GM23338 (cell line): Measurements from ENCODE around the gene BLZF1. TPM values are rescaled to one million over a fixed set of nuclear protein-coding genes. Genes with fewer than 3 reads are reported as not detected.

Experiments used
- ATAC-seq: fragments of 200-7000 bp; cut with Tn5 transposase; 3 replicates; pipeline ENCODE4 v1.9.1; 2020
- DNase-seq: peaks from one replicate; pipeline ENCODE4 v3.0.0-alpha.2; 2015; ENCODE audit warnings: low spot score
- H2AFZ ChIP-seq: fragments of 200-600 bp; sonication (generic); 2 replicates; pipeline ENCODE4 v1.8.0; 2016; ENCODE audit warnings: antibody characterized with exemption, mild to moderate bottlenecking, moderate library complexity
- H3F3A ChIP-seq: fragments of 200-600 bp; sonication (generic); replicated peaks from 2 replicates; pipeline ENCODE4 v1.8.0; 2017; ENCODE audit warnings: antibody characterized with exemption, mixed run types, low read depth
- H3K27ac ChIP-seq: fragments of 200-600 bp; sonication (generic); 2 replicates; pipeline ENCODE4 v1.6.1; 2016; ENCODE audit warnings: low read depth
- H3K27me3 ChIP-seq: fragments of 200-600 bp; sonication (generic); 2 replicates; pipeline ENCODE4 v1.8.0; 2016; ENCODE audit warnings: mild to moderate bottlenecking, mixed run types, moderate library complexity; ENCODE audit not compliant: insufficient read depth
- H3K36me3 ChIP-seq: fragments of 200-600 bp; sonication (generic); 2 replicates; pipeline ENCODE4 v1.8.0; 2016; ENCODE audit warnings: mild to moderate bottlenecking; ENCODE audit not compliant: insufficient read depth
- H3K4me1 ChIP-seq: fragments of 200-600 bp; sonication (generic); 2 replicates; pipeline ENCODE4 v1.8.0; 2016; ENCODE audit warnings: mild to moderate bottlenecking, moderate library complexity; ENCODE audit not compliant: insufficient read depth
- H3K4me2 ChIP-seq: fragments of 200-600 bp; sonication (generic); 2 replicates; pipeline ENCODE4 v1.7.1; 2017; ENCODE audit warnings: mixed run types
- H3K4me3 ChIP-seq: fragments of 200-600 bp; sonication (generic); 2 replicates; pipeline ENCODE4 v1.6.1; 2016; ENCODE audit warnings: mixed run types
- H3K79me2 ChIP-seq: fragments of 200-600 bp; sonication (generic); replicated peaks from 2 replicates; pipeline ENCODE4 v1.8.0; 2017; ENCODE audit warnings: mild to moderate bottlenecking; ENCODE audit not compliant: insufficient read depth
- H3K9me2 ChIP-seq: fragments of 200-600 bp; sonication (generic); 2 replicates; pipeline ENCODE4 v1.8.0; 2017; ENCODE audit not compliant: insufficient read depth
- H4K20me1 ChIP-seq: fragments of 200-600 bp; sonication (generic); replicated peaks from 2 replicates; pipeline ENCODE4 v1.8.0; 2017; ENCODE audit warnings: mild to moderate bottlenecking; ENCODE audit not compliant: insufficient read depth
- H3K27ac Mint-ChIP-seq: 2 replicates; pipeline ENCODE4 v1.8.0; 2020; ENCODE audit warnings: inconsistent platforms, mild to moderate bottlenecking, moderate library complexity, mixed read lengths
- H3K27me3 Mint-ChIP-seq: 3 replicates; pipeline ENCODE4 v1.8.0; 2022; ENCODE audit warnings: low read depth, mild to moderate bottlenecking, moderate library complexity, mixed read lengths, inconsistent platforms; ENCODE audit not compliant: insufficient read depth, poor library complexity
- H3K36me3 Mint-ChIP-seq: 3 replicates; pipeline ENCODE4 v1.8.0; 2021; ENCODE audit warnings: low read depth, mild to moderate bottlenecking, inconsistent platforms, moderate library complexity, mixed read lengths
- H3K4me1 Mint-ChIP-seq: 3 replicates; pipeline ENCODE4 v1.8.0; 2020; ENCODE audit warnings: mild to moderate bottlenecking, inconsistent platforms, mixed read lengths
- H3K4me3 Mint-ChIP-seq: 3 replicates; pipeline ENCODE4 v1.8.0; 2021; ENCODE audit warnings: moderate library complexity, mild to moderate bottlenecking, inconsistent platforms, mixed read lengths
- H3K9me3 Mint-ChIP-seq: 3 replicates; pipeline ENCODE4 v1.8.0; 2020; ENCODE audit warnings: moderate library complexity, mild to moderate bottlenecking, inconsistent platforms, mixed read lengths
- CREB1 ChIP-seq: fragments of 250-450 bp; sonication (Bioruptor Pico); IDR thresholded peaks from 2 replicates; pipeline ENCODE4 v1.5.0; 2020; ENCODE audit warnings: low read depth, mild to moderate bottlenecking, moderate library complexity
- CTCF ChIP-seq, 2 experiments: fragments of 200-600 bp in 1 of 2; sonication (generic) in 1 of 2; conservative IDR thresholded peaks; 2 replicates each; pipeline versions ENCODE4 v1.5.1 to v1.6.1; 2016 to 2017; ENCODE audit warnings: antibody characterized with exemption in 2 of 2, low read depth in 2 of 2, mild to moderate bottlenecking in 2 of 2, moderate library complexity in 1 of 2
- ETS1 ChIP-seq: IDR thresholded peaks from 2 replicates; pipeline ENCODE4 v1.6.1; 2016; ENCODE audit warnings: antibody characterized with exemption
- EZH2 ChIP-seq: fragments of 200-600 bp; sonication (generic); IDR thresholded peaks from one replicate; pipeline ENCODE4 v1.8.0; 2017; ENCODE audit warnings: antibody characterized with exemption, mild to moderate bottlenecking, low read depth; ENCODE audit not compliant: unreplicated experiment
- EZH2phosphoT487 ChIP-seq: fragments of 200-600 bp; sonication (generic); IDR thresholded peaks from one replicate; pipeline ENCODE4 v1.8.1; 2018; ENCODE audit warnings: antibody characterized with exemption; ENCODE audit not compliant: unreplicated experiment
- JUNB ChIP-seq: IDR thresholded peaks from one replicate; pipeline ENCODE4 v1.6.1; 2016; ENCODE audit warnings: antibody characterized with exemption; ENCODE audit not compliant: unreplicated experiment
- NANOG ChIP-seq: IDR thresholded peaks from 2 replicates; pipeline ENCODE4 v1.6.1; 2016; ENCODE audit warnings: antibody characterized with exemption, borderline replicate concordance
- POLR2AphosphoS5 ChIP-seq: IDR thresholded peaks from 2 replicates; pipeline ENCODE4 v1.6.1; 2016; ENCODE audit warnings: antibody characterized with exemption, low read depth
- REST ChIP-seq: IDR thresholded peaks from one replicate; pipeline ENCODE4 v1.6.1; 2018; ENCODE audit warnings: antibody characterized with exemption; ENCODE audit not compliant: unreplicated experiment
- STAT1 ChIP-seq: IDR thresholded peaks from one replicate; pipeline ENCODE4 v1.6.1; 2016; ENCODE audit warnings: antibody characterized with exemption; ENCODE audit not compliant: unreplicated experiment
- ZNF114 ChIP-seq: fragments of 250-450 bp; sonication (Bioruptor Pico); IDR thresholded peaks from 2 replicates; pipeline ENCODE4 v1.5.0; 2020; ENCODE audit warnings: mild to moderate bottlenecking, moderate library complexity
- ZNF331 ChIP-seq: fragments of 250-450 bp; sonication (Bioruptor Pico); IDR thresholded peaks from 2 replicates; pipeline ENCODE4 v1.5.0; 2020; ENCODE audit warnings: low read depth, mild to moderate bottlenecking, moderate library complexity
- polyA plus RNA-seq: library from polyadenylated mRNA; unstranded; fragments of >200 nt; fragmentation: Nextera tagmentation; extraction: Ambion mirVana; gene quantifications from 2 replicates; pipeline ENCODE4 v1.2.1, GENCODE V29; 2016
- total RNA-seq: library from RNA; depleted of rRNA; stranded (reverse); fragments of >200 nt; shearing (Covaris generic); gene quantifications from 2 replicates; pipeline ENCODE4 v1.2.3, GENCODE V29; 2014

Gene BLZF1
- total and polyA plus RNA-seq, 2 experiments from 2014 or later = 9.5 to 14.5 TPM

- TF ChIP-seq REST (no peak), JUNB (no peak), EZH2 (no peak), ETS1 (no peak), STAT1 (no peak), POLR2AphosphoS5 (no peak), CREB1 (CRISPR knock-in tag) (no peak), NANOG (no peak), ZNF114 (CRISPR knock-in tag) (no peak)
These were observed 40.1 kb upstream of the BLZF1 start (continued) for GRCh38 chr1:169327875-169328274.

- Mint-ChIP-seq H3K36me3 (peaks cover 8% of the 10 kb centered on the region; the same call in 2 of the 3 replicates), H3K4me1 (peaks cover 10% of the 10 kb centered on the region), H3K27ac (no peak overlapping the region), H3K4me3 (no peak overlapping the region), H3K9me3 (peaks cover 4% of the 10 kb centered on the region; the same call in 2 of the 3 replicates), H3K27me3 (peaks cover 2% of the 10 kb centered on the region)
- ATAC-seq (no peak), DNase-seq (no peak)
- Histone ChIP-seq H3F3A (no peaks in the 10 kb centered on the region), H3K4me2 (no peak overlapping the region), H3K27ac (no peak overlapping the region), H3K79me2 (peaks cover 5% of the 10 kb centered on the region; the same call in 1 of the 2 replicates), H3K27me3 (no peaks in the 10 kb centered on the region), H3K4me3 (no peak overlapping the region), H3K36me3 (no peaks in the 10 kb centered on the region), H3K9me2 (no peaks in the 10 kb centered on the region), H4K20me1 (no peaks in the 10 kb centered on the region), H2AFZ (no peak overlapping the region), H3K4me1 (peaks cover 12% of the 10 kb centered on the region)
- TF ChIP-seq ETS1 (no peak), CREB1 (CRISPR knock-in tag) (no peak), ZNF331 (no peak), POLR2AphosphoS5 (no peak), ZNF114 (CRISPR knock-in tag) (no peak), CTCF (conservative IDR thresholded peaks at IDR 0.05; ENCODE audit: low read depth in 2 of 2) (no peak), STAT1 (no peak), JUNB (no peak), EZH2 (no peak), REST (no peak), NANOG (no peak), EZH2phosphoT487 (no peak)
These were observed 38.6 kb upstream of the BLZF1 start for GRCh38 chr1:169329383-169329782.
